ELF-1 (cell line): ENCODE measurements around the gene KIF6.

Experiments used
- DNase-seq: peaks from one replicate; pipeline ENCODE4 v3.0.0-alpha.2; 2016; ENCODE audit warnings: low read depth, low spot score

KIF6 gene

GRCh38 chr6:39452306-39453145 is 272.7 kb downstream of the KIF6 start:
- DNase-seq = no peak

GRCh38 chr6:39451831-39452230 is 273.4 kb downstream of the KIF6 start:
- peak; percentile 24 for DNase-seq

DNA sequence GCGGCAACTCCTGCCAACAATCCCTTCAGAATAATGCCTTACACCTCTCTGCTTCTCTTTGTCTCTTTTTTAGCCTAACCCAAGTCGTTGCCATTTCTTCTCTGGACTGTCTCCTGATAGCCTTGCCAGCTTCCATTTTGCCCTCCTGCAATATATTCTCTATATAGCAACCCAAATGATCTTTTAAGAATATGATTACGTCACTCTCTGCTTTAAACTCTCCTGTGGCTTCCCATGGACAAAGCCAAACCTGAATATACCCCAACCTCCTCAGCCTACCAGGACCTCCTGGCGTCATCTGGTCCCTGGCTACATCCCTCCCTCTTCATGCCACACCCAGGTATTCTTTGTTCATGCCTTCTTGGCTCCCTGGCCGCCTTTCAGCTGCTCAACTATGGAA is 276.2 kb downstream of the KIF6 start:
- no peak for DNase-seq

GRCh38 chr6:39446909-39447308 is 278.3 kb downstream of the KIF6 start:
- no peak for DNase-seq

DNA sequence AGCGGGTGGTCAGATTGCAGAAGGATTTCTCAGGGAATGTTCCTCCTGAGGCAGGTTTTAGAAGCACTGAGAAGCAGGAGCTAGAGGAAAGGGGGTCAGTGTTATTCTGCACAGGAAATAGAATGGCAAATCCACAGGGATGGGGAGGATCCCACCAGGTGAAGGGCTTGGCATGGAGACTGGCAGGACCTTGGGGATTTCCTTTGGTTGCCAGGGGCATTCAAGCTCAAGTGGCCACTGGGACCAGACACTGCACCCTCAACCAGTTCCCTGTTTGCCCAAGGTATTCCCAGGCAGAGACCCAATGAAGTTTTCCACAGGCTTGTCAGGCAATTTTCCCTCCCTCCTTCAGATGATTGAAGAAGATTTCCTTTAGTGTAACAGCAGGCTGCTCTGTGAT is 279.5 kb downstream of the KIF6 start:
- no peak for DNase-seq

DNA sequence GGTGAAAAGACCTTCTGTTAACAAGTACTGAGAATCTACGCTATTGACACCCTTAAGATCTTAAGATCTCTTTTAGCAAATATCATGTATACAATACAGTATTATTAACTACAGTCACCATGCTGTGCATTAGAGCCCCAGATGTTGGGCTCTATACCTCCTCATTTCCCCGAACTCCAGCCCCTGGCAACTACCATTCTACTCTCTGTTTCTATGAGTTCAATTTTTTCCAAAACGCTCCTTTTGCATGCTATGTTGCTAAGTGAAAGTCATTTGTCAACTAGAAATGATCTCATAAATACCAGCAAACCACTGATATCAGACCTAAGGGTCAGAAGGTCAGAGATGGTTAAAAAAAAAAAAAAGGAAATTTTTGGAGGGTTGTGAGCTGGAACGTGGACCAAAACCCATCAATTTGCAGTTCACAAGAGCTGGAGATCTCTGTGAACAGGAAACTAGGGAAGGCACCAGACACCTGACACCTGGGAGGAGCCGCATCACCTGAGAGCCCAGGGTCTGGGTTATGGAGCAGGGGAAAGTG is 280.7 kb downstream of the KIF6 start:
- DNase-seq = no peak

DNA sequence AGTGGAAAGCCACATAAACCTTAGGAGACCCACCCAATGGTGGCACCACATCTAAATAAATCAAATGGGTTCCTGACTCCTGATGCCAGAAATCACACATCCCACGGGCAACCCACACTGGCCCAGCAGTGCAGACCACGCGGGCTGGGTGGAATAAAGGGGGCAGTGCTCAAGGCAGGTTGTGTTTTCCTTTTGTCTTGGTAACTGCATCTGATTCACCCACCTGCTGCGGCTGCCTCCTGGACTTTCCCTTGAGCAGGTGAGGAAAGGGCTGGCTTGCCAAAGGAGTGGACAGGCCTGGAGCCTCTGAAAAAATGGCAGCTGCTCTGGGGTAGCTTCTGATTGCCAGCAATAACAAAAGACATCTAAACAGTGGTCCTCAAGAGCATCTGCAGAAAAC is 283.2 kb downstream of the KIF6 start:
- DNase-seq = no peak

GRCh38 chr6:39441301-39441700 is 283.9 kb downstream of the KIF6 start:
- DNase-seq = no peak

DNA sequence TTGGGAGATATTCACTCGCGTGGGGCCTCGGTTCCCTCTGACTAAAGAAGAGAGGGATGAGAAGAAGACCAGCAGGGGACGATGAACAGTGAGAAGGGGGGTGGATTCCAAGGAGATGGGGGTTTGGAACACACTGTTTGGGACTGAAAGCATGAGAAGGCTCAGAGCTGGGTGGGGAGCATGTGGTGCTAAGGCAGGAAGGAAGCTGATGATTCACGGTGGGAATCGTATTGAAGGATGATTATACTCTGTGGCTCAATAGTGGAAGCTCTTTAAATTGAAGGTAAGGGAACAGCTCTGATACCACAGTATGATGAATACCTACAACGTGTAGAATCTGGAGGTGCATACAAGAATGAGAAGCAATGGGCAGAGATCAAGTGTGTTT is 285.2 kb downstream of the KIF6 start:
- DNase-seq = no peak

DNA sequence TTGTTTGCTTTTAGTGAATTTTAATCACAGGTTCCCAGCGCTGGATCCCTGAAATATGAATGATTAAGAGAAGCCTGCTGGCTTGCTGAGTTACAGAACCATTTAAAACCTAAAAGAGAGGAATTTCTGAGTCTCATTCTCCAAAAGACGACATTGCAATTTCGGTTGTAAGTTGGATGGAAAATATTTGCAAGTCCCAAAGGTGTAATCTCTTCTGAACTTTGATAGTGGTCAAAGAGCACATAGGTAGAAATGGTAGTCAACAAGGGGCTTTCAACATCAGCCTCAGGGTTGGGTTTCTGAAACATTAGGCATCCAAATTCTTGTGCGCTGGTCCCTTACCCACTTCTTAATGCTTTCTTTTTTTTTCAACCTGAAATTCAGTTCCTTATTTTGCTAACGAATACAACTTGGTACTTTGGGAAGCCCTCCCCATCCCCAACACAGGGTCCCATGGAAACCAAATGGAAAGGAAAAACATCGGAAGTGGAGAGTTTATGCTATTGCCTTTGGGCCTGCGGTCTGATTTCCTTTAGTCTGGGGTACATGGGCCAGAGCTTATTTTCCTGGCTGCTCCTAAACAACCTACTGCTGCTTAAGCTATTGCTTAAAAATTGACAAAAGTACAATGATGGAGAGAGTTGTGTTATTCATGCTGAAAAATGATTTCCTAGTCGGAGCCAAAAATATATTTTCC is 285.7 kb downstream of the KIF6 start:
- no peak for DNase-seq

DNA sequence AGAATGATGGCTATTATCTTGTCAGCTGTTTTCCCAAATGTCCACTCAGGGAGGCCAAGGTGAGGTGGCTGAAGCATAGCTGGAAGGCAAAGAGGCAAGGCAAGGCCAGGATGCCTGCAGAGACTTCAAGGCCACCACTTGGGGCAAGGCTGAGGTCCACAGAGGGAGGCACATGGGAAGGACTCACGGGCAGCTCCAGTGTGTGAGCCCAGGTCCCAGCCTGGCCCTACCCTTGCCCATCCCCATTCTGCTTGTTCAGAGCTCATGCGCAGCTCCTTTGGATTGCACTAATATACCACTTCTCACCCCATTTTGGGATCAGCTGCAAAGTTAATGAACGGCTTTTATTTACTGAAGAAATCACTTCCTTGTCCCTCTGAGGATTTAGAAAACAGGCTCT is 291.6 kb downstream of the KIF6 start:
- DNase-seq = no peak

DNA sequence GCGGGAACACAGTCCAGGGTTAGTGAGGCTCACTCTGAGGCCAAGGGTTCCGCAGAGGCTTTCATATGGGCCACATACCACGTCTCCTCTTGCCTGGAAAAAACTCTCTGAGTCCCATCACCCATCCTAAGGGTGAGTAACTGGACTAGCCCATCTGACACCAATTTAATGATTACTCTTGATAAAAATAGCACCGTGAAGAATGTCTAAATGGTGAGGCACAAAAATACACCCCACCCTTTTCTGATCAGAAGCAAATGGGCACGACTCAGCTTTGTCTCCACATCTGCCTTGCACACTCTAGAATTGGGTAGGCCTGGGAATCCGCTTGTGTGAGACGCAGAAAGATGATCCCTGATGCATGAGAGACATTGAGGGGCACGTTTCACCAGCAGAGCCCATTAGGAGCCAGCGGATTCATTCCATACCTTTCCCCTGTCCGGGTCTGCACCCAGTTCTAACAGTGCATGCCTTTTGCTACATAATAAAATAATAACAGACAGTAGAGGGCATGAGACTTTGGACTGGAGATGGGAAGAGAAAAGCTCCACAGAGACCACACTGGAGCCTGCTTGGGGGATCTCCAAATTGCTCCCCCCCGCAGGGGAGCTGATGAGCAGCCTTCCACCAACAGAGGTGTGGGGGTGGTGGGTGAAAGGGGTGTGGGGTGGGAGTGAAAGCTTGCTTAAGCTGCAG is 292.7 kb downstream of the KIF6 start:
- no peak for DNase-seq

- peak; percentile 81 for DNase-seq
Observed at GRCh38 chr6:39430871-39431523, 294.2 kb downstream of the KIF6 start.

DNA sequence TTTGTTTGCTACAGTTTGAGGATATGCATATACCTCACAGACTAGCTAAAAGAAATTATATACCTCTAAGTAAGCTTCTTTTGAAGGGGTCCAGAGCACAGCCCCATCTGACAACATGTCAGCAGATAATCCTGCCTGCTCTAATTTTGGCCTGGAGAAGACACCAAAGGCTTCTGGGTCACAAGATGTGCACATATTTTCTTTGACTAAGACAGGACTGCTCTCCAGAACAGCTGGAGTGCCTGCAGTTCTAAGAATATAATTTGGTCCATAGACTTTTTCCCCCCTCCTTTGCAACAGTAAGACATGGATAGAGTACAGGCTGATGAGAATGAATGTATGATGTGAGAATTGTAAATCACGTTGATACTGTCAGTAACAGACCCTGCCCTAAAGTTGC is 294.8 kb downstream of the KIF6 start:
- no peak for DNase-seq

GRCh38 chr6:39428816-39429215 is 296.4 kb downstream of the KIF6 start:
- DNase-seq = no peak

GRCh38 chr6:39428152-39428551 is 297.1 kb downstream of the KIF6 start:
- no peak for DNase-seq

DNA sequence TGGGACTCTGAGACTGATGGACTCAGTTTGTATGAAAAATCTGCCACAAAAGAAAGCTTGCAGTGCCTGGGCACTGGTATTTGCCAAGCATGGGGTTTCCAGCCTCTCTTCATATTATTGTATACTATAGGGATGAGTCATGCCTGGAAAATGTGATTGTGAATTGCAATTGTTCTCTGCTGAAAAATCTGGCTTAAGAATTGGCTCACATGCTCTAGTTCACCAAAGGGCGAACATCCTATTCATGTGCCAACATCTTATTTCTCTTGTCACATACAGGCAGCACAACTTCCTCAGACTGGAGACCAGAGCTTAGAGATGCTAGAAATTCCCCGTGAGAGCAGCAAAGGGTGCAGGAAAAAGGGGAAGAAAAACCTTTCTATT is 299.1 kb downstream of the KIF6 start:
- DNase-seq = no peak

DNA sequence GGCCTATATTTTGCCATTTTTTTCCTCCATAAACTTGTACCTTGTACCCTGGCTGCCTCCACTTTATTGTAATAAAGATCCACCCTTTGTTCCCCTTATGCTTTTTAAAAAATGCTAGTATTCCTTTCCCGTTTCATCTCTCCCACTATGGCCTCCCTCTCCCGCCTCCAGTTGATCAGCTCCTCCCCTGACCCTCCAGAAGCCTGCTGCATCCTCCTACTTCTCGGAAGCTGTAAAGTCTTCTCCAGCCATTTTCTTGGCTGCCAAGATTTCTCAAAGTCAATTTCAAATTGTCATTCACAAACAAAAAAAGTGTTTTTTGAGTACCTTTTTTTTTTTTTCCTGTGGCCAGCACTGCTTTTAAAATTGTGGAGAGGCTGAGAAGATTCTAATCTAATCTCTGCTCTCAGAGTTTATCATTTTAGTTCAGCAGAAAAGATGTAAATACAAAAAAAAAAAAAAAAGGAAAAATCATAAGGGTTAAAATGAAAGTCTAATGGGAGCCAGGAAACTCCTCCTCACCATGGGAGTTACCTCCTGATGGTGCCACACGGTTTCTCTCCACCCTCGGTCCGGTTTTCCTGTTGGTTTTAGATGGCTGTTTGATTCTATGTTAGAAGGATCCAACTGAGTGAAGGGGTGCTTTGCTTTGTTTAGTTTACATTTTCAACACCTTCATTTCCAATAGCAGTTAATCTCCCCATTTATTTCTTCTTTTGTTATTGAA is 299.7 kb downstream of the KIF6 start:
- DNase-seq = no peak

GRCh38 chr6:39424831-39425230 is 300.4 kb downstream of the KIF6 start:
- DNase-seq = no peak

GRCh38 chr6:39422238-39422637 is 303.0 kb downstream of the KIF6 start:
- no peak for DNase-seq
